H9 (cell line): ENCODE data around the gene NXPH4. TPM values are rescaled to one million over a fixed set of nuclear protein-coding genes. Genes with fewer than 3 reads are reported as not detected.

Source experiments
- DNase-seq: peaks from one replicate; pipeline ENCODE4 v3.0.0-alpha.2; 2017
- H2AFZ ChIP-seq: one replicate; pipeline ENCODE4 v1.6.1; 2013; ENCODE audit warnings: mild to moderate bottlenecking, low read length, control low read depth, moderate library complexity
- H2AK5ac ChIP-seq: 2 replicates; pipeline ENCODE4 v1.6.1; 2013; ENCODE audit warnings: low read length, control low read depth, mixed read lengths; ENCODE audit not compliant: insufficient read length
- H2BK120ac ChIP-seq: one replicate; pipeline ENCODE4 v1.6.1; 2013; ENCODE audit warnings: low read depth, mild to moderate bottlenecking, low read length, control low read depth, inconsistent platforms; ENCODE audit not compliant: poor library complexity, severe bottlenecking
- H2BK12ac ChIP-seq: 2 replicates; pipeline ENCODE4 v1.6.1; 2013; ENCODE audit warnings: low read length, control low read depth, mixed read lengths, low read depth; ENCODE audit not compliant: insufficient read length
- H2BK15ac ChIP-seq: 2 replicates; pipeline ENCODE4 v1.6.1; 2013; ENCODE audit warnings: low read depth, low read length, control low read depth
- H2BK20ac ChIP-seq: one replicate; pipeline ENCODE4 v1.6.1; 2013; ENCODE audit warnings: low read depth, mild to moderate bottlenecking, low read length, control low read depth, inconsistent platforms; ENCODE audit not compliant: poor library complexity, severe bottlenecking
- H2BK5ac ChIP-seq: 2 replicates; pipeline ENCODE4 v1.6.1; 2013; ENCODE audit warnings: low read length, control low read depth, mixed read lengths; ENCODE audit not compliant: insufficient read length
- H3K14ac ChIP-seq: 2 replicates; pipeline ENCODE4 v1.6.1; 2013; ENCODE audit warnings: low read length, control low read depth; ENCODE audit not compliant: insufficient read depth
- H3K18ac ChIP-seq: 2 replicates; pipeline ENCODE4 v1.6.1; 2013; ENCODE audit warnings: low read depth, mild to moderate bottlenecking, mixed read lengths, low read length, control low read depth; ENCODE audit not compliant: insufficient read length
- H3K23ac ChIP-seq: 2 replicates; pipeline ENCODE4 v1.6.1; 2013; ENCODE audit warnings: low read length, control low read depth, mixed read lengths, low read depth; ENCODE audit not compliant: insufficient read length
- H3K23me2 ChIP-seq: 2 replicates; pipeline ENCODE4 v1.6.1; 2013; ENCODE audit warnings: low read depth, mild to moderate bottlenecking, mixed read lengths, low read length, control low read depth; ENCODE audit not compliant: insufficient read length, poor library complexity, severe bottlenecking
- H3K27ac ChIP-seq: 2 replicates; pipeline ENCODE4 v1.5.1; 2013; ENCODE audit warnings: low read length, control low read depth, mixed read lengths, low read depth; ENCODE audit not compliant: insufficient read length
- H3K27me3 ChIP-seq: 2 replicates; pipeline ENCODE4 v1.6.1; 2013; ENCODE audit warnings: low read length, control low read depth, inconsistent platforms; ENCODE audit not compliant: insufficient read depth
- H3K4ac ChIP-seq: 2 replicates; pipeline ENCODE4 v1.6.1; 2013; ENCODE audit warnings: low read depth, mild to moderate bottlenecking, control low read depth, inconsistent platforms, low read length, moderate library complexity
- H3K4me1 ChIP-seq: 2 replicates; pipeline ENCODE4 v1.6.1; 2013; ENCODE audit warnings: low read length, control low read depth, inconsistent platforms; ENCODE audit not compliant: insufficient read depth
- H3K4me2 ChIP-seq: 2 replicates; pipeline ENCODE4 v1.6.1; 2013; ENCODE audit warnings: low read length, control low read depth, mixed read lengths; ENCODE audit not compliant: insufficient read length, insufficient read depth
- H3K56ac ChIP-seq: 2 replicates; pipeline ENCODE4 v1.6.1; 2013; ENCODE audit warnings: low read depth, mild to moderate bottlenecking, mixed read lengths, low read length, control low read depth; ENCODE audit not compliant: insufficient read length
- H3K79me1 ChIP-seq: 2 replicates; pipeline ENCODE4 v1.6.1; 2013; ENCODE audit warnings: low read depth, mild to moderate bottlenecking, moderate library complexity, low read length, control low read depth, inconsistent platforms; ENCODE audit not compliant: insufficient read depth, poor library complexity, severe bottlenecking
- H3K79me2 ChIP-seq: 2 replicates; pipeline ENCODE4 v1.6.1; 2013; ENCODE audit warnings: low read length, control low read depth, inconsistent platforms; ENCODE audit not compliant: insufficient read depth
- H3K9ac ChIP-seq: 2 replicates; pipeline ENCODE4 v1.6.1; 2013; ENCODE audit warnings: low read length, control low read depth, mixed read lengths; ENCODE audit not compliant: insufficient read length; ENCODE audit errors: extremely low read depth
- H3K9me3 ChIP-seq: one replicate; pipeline ENCODE4 v1.6.1; 2013; ENCODE audit warnings: low read depth, low read length, inconsistent platforms; ENCODE audit not compliant: control insufficient read depth
- H3T11ph ChIP-seq: one replicate; pipeline ENCODE4 v1.6.1; 2013; ENCODE audit warnings: mild to moderate bottlenecking, low read length, control low read depth, inconsistent platforms
- H4K20me1 ChIP-seq: one replicate; pipeline ENCODE4 v1.6.1; 2013; ENCODE audit not compliant: control insufficient read depth, insufficient read length, insufficient read depth
- H4K5ac ChIP-seq: 2 replicates; pipeline ENCODE4 v1.6.1; 2013; ENCODE audit warnings: low read depth, mild to moderate bottlenecking, mixed read lengths, low read length, control low read depth; ENCODE audit not compliant: insufficient read length
- H4K8ac ChIP-seq: replicated peaks from 2 replicates; pipeline ENCODE4 v1.6.1; 2013; ENCODE audit warnings: low read length, control low read depth, mixed read lengths, low read depth; ENCODE audit not compliant: insufficient read length
- H4K91ac ChIP-seq: 2 replicates; pipeline ENCODE4 v1.6.1; 2013; ENCODE audit warnings: low read depth, mild to moderate bottlenecking, moderate library complexity, mixed read lengths, low read length, control low read depth; ENCODE audit not compliant: insufficient read length
- H3K27ac Mint-ChIP-seq, 3 experiments: 2 replicates in 2 of 3; 3 replicates in 1 of 3; pipeline ENCODE4 v1.8.0; 2020 to 2021; ENCODE audit warnings: mixed read lengths in 3 of 3, mild to moderate bottlenecking in 1 of 3, moderate library complexity in 1 of 3
- H3K27me3 Mint-ChIP-seq: 2 replicates; pipeline ENCODE4 v1.8.0; 2021; ENCODE audit warnings: low read depth, mild to moderate bottlenecking, moderate library complexity, mixed read lengths
- H3K36me3 Mint-ChIP-seq, 3 experiments: 2 replicates in 2 of 3; 3 replicates in 1 of 3; pipeline ENCODE4 v1.8.0; 2020 to 2021; ENCODE audit warnings: low read depth in 3 of 3, mixed read lengths in 3 of 3; ENCODE audit not compliant: insufficient read depth in 1 of 3
- H3K4me1 Mint-ChIP-seq, 2 experiments: 2 replicates each; pipeline ENCODE4 v1.8.0; 2020; ENCODE audit warnings: mixed read lengths in 2 of 2
- H3K4me3 Mint-ChIP-seq, 2 experiments: 2 replicates in 1 of 2; 3 replicates in 1 of 2; pipeline ENCODE4 v1.8.0; 2020 to 2021; ENCODE audit warnings: mild to moderate bottlenecking in 2 of 2, mixed read lengths in 2 of 2, moderate library complexity in 1 of 2
- H3K9me3 Mint-ChIP-seq, 2 experiments: 2 replicates in 1 of 2; 3 replicates in 1 of 2; pipeline ENCODE4 v1.8.0; 2020; ENCODE audit warnings: mild to moderate bottlenecking in 2 of 2, mixed read lengths in 2 of 2, moderate library complexity in 1 of 2
- WGBS: extraction: QIAGEN DNeasy Blood & Tissue Kit; methylation state at CpG from one replicate; pipeline ENCODE4 v1.1.7; 2013; ENCODE audit warnings: missing lambda C conversion rate, low lambda C conversion rate, mixed read lengths; ENCODE audit not compliant: insufficient read length; ENCODE audit errors: extremely low coverage; 5-methylcytosine and 5-hydroxymethylcytosine counted together
- total RNA-seq: library from RNA; stranded (reverse); gene quantifications from 2 replicates; pipeline ENCODE4 v1.2.1, GENCODE V29; 2021
- TF ChIP-seq, protein P1 (sequence below): fragments of 200-600 bp; sonication (generic); conservative IDR thresholded peaks from 3 replicates; pipeline ENCODE4 v1.8.0; 2021; ENCODE audit warnings: antibody characterized with exemption, mild to moderate bottlenecking

Gene NXPH4
- total RNA-seq, 1 experiment from 2014 or later, result 2.1 TPM

DNA sequence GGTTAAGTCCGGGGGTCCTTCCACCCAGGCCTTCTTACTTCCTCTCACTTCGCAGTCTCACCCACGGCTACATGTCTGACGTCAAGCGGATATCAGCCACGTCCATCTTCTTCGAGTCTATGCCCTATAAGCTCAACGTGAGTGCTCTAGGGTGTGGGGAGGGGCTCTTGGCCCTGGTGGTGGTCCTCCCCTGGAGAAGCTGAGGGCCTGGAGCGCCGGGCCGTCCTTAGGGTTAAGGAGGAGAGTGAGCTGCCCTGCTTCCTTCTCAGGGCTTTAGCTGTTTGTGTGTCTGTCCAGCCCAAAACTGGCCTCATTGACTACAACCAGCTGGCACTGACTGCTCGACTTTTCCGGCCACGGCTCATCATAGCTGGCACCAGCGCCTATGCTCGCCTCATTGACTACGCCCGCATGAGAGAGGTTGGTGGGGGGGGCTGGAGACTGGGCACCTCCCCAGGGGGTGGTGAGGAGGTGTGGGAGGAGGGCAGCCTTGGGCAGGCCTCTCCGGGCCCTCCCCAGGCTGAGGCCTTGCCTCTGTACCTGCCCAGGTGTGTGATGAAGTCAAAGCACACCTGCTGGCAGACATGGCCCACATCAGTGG lies 15.7 kb downstream of the NXPH4 start:
- no peaks in the 10 kb centered on the region for H3K9me3 ChIP-seq
- DNase-seq, result no peak
- H4K8ac ChIP-seq, result no peak overlapping the region
- H3K36me3 Mint-ChIP-seq, result peaks cover 45 to 52% (median 47%) of the 10 kb centered on the region in 3 experiments
- H3K23me2 ChIP-seq, result peaks cover 12% of the 10 kb centered on the region
- H3K79me1 ChIP-seq, result peaks cover 5% of the 10 kb centered on the region
- H2BK120ac ChIP-seq, result no peak overlapping the region
- no peak overlapping the region for H3K27ac ChIP-seq
- no peak overlapping the region for H2BK5ac ChIP-seq
- H3K9ac ChIP-seq, result no peak overlapping the region
- no CpG with 5 or more reads among the region's 19 CpGs for WGBS
- H2AFZ ChIP-seq, result no peak overlapping the region
- H3K79me2 ChIP-seq, result peaks cover 5% of the 10 kb centered on the region; the same call in 1 of the 2 replicates
- no peak overlapping the region for H3K18ac ChIP-seq
- no peak overlapping the region; a peak in 1 of 7 replicates for H3K27ac Mint-ChIP-seq
- H3K4ac ChIP-seq, result no peak overlapping the region
- H4K20me1 ChIP-seq, result peaks cover 4% of the 10 kb centered on the region
- H3K14ac ChIP-seq, result no peak overlapping the region
- H2BK12ac ChIP-seq, result no peak overlapping the region
- H2BK20ac ChIP-seq, result no peak overlapping the region
- H2AK5ac ChIP-seq, result no peak overlapping the region
- H3K23ac ChIP-seq, result no peak overlapping the region
- H4K91ac ChIP-seq, result no peak overlapping the region
- H3K27me3 ChIP-seq, result peaks cover 14% of the 10 kb centered on the region; the same call in 1 of the 2 replicates
- H3K4me1 Mint-ChIP-seq, result peaks cover 43 to 54% of the 10 kb centered on the region in 2 experiments
- no peak overlapping the region for H3T11ph ChIP-seq
- no peak overlapping the region for H3K56ac ChIP-seq
- H3K4me1 ChIP-seq, result no peaks in the 10 kb centered on the region; the same call in 1 of the 2 replicates
- H3K27me3 Mint-ChIP-seq, result peaks cover 38% of the 10 kb centered on the region
- no peak overlapping the region for H2BK15ac ChIP-seq
- H3K4me2 ChIP-seq, result no peak overlapping the region
- H3K9me3 Mint-ChIP-seq, result no peaks in the 10 kb centered on the region; a peak in 1 of 5 replicates
- no peak overlapping the region for H4K5ac ChIP-seq
- peak overlapping the region; percentile 51 to 98; a peak in 4 of 5 replicates for H3K4me3 Mint-ChIP-seq
- TF ChIP-seq, protein P1, sequence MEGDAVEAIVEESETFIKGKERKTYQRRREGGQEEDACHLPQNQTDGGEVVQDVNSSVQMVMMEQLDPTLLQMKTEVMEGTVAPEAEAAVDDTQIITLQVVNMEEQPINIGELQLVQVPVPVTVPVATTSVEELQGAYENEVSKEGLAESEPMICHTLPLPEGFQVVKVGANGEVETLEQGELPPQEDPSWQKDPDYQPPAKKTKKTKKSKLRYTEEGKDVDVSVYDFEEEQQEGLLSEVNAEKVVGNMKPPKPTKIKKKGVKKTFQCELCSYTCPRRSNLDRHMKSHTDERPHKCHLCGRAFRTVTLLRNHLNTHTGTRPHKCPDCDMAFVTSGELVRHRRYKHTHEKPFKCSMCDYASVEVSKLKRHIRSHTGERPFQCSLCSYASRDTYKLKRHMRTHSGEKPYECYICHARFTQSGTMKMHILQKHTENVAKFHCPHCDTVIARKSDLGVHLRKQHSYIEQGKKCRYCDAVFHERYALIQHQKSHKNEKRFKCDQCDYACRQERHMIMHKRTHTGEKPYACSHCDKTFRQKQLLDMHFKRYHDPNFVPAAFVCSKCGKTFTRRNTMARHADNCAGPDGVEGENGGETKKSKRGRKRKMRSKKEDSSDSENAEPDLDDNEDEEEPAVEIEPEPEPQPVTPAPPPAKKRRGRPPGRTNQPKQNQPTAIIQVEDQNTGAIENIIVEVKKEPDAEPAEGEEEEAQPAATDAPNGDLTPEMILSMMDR, result no peak
